HFFc6 (cell line): ENCODE measurements around the gene SBNO2. TPM values are rescaled to one million over a fixed set of nuclear protein-coding genes. Genes with fewer than 3 reads are reported as not detected.
A peak's percentile ranks its signal among the peaks of the same experiment; 100 is the strongest.

Experiments used
- DNase-seq: peaks from one replicate; pipeline ENCODE4 v3.0.0-alpha.2; 2018
- H3K27ac Mint-ChIP-seq: 2 replicates; pipeline ENCODE4 v1.8.0; 2020; ENCODE audit warnings: mild to moderate bottlenecking, mixed read lengths
- H3K27me3 Mint-ChIP-seq: 2 replicates; pipeline ENCODE4 v1.8.0; 2021; ENCODE audit warnings: mild to moderate bottlenecking, moderate library complexity, mixed read lengths; ENCODE audit not compliant: insufficient read depth
- H3K36me3 Mint-ChIP-seq: 2 replicates; pipeline ENCODE4 v1.8.0; 2021; ENCODE audit warnings: low read depth, mixed read lengths
- H3K4me1 Mint-ChIP-seq: 2 replicates; pipeline ENCODE4 v1.8.0; 2020; ENCODE audit warnings: low read depth, mixed read lengths
- H3K4me3 Mint-ChIP-seq: 2 replicates; pipeline ENCODE4 v1.8.0; 2020; ENCODE audit warnings: mild to moderate bottlenecking, moderate library complexity, mixed read lengths
- H3K9me3 Mint-ChIP-seq: 2 replicates; pipeline ENCODE4 v1.8.0; 2020; ENCODE audit warnings: mild to moderate bottlenecking, mixed read lengths
- total RNA-seq, 6 experiments: library from RNA; stranded (reverse); fragmentation: NEBNext Ultra II Directional; extraction: Animal tissue kit (Norgen Biotek cat#: 25700); gene quantifications; 2 replicates in 1 of 6; 3 replicates in 5 of 6; pipeline ENCODE4 v1.2.3, GENCODE V29; 2021
- TF ChIP-seq, protein P1 (sequence below): fragments of 200-600 bp; sonication (generic); IDR thresholded peaks from 2 replicates; pipeline ENCODE4 v1.5.0; 2021; ENCODE audit warnings: antibody characterized with exemption, mild to moderate bottlenecking

SBNO2 gene
- total RNA-seq, 6 experiments from 2014 or later, result 33.7 to 49.8 (median 41.5) TPM

DNA sequence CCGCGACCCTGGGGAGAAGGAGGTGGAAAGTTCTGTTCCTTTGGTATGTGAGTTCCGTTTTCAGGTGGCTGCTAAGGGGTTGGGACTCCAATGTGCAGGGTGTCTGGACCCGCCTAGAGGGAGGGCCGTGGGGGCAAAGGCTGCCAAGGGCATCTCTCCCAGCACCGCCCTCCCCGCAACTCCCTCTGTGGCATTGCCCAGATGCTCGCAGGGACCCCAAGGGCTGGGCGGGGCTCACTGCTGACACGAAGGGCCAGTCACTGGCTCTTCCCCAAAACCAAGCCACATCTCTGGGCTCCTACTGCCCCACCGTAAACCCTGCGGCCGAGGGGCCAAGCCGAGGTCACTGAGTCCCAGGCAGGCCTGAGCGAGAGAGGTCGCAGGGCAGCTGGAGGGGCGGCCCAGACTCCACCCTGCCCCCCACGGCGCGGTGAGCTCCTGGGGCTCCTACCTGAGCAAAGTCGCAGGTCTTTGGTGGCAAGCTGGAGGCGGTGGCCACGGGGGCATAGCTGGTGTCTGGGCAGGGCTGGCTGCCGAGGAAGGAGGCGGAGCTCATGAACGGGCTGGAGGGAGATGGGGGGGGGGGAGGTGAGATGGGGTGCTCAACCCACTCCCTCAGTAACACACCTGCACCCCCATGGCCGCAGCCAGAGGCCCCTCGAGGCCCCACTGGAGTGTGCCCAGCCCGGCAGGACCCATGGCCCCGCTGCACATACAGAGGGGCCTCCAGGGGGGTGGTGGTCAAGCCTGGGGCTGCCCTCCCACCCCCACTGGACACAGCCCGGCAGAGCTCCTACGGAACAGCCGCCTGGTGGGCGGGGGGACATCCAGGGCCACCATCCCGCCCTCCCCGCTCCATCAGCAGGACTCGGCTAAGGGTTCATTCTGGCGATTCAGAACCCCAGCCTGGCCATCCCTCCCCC is 26.9 kb downstream of the SBNO2 start:
- TF ChIP-seq, protein P1, sequence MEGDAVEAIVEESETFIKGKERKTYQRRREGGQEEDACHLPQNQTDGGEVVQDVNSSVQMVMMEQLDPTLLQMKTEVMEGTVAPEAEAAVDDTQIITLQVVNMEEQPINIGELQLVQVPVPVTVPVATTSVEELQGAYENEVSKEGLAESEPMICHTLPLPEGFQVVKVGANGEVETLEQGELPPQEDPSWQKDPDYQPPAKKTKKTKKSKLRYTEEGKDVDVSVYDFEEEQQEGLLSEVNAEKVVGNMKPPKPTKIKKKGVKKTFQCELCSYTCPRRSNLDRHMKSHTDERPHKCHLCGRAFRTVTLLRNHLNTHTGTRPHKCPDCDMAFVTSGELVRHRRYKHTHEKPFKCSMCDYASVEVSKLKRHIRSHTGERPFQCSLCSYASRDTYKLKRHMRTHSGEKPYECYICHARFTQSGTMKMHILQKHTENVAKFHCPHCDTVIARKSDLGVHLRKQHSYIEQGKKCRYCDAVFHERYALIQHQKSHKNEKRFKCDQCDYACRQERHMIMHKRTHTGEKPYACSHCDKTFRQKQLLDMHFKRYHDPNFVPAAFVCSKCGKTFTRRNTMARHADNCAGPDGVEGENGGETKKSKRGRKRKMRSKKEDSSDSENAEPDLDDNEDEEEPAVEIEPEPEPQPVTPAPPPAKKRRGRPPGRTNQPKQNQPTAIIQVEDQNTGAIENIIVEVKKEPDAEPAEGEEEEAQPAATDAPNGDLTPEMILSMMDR, result no peak
- peaks cover 7% of the 10 kb centered on the region for H3K9me3 Mint-ChIP-seq
- H3K36me3 Mint-ChIP-seq, result peaks cover 28% of the 10 kb centered on the region
- H3K27ac Mint-ChIP-seq, result no peak overlapping the region
- 0 out of 2 replicates have a peak, but pooled peaks cover 5% of the 10 kb centered on the region for H3K4me1 Mint-ChIP-seq
- peaks cover 6% of the 10 kb centered on the region for H3K27me3 Mint-ChIP-seq
- no peak for DNase-seq
- no peak overlapping the region for H3K4me3 Mint-ChIP-seq

DNA sequence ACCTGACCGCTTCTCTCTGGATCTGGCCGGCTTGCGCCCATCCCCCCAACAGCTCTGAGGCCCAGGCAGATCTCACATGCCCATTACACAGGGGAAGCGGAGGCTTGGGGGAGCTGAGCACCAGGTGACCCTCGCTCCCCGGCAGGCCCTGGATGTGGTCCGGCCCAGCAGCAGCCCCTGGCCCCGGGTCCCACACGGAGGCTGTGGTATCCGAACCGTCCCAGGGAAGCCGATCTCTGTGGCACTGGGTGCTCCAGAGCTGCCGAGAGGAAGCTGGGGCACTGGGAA is 27.7 kb downstream of the SBNO2 start:
- Mint-ChIP-seq H3K27ac (no peak overlapping the region), H3K36me3 (peaks cover 33% of the 10 kb centered on the region), H3K9me3 (peaks cover 10% of the 10 kb centered on the region), H3K27me3 (peaks cover 6% of the 10 kb centered on the region), H3K4me3 (no peak overlapping the region), H3K4me1 (0 out of 2 replicates have a peak, but pooled peaks cover 5% of the 10 kb centered on the region)
- TF ChIP-seq, protein P1, result no peak
- no peak for DNase-seq

DNA sequence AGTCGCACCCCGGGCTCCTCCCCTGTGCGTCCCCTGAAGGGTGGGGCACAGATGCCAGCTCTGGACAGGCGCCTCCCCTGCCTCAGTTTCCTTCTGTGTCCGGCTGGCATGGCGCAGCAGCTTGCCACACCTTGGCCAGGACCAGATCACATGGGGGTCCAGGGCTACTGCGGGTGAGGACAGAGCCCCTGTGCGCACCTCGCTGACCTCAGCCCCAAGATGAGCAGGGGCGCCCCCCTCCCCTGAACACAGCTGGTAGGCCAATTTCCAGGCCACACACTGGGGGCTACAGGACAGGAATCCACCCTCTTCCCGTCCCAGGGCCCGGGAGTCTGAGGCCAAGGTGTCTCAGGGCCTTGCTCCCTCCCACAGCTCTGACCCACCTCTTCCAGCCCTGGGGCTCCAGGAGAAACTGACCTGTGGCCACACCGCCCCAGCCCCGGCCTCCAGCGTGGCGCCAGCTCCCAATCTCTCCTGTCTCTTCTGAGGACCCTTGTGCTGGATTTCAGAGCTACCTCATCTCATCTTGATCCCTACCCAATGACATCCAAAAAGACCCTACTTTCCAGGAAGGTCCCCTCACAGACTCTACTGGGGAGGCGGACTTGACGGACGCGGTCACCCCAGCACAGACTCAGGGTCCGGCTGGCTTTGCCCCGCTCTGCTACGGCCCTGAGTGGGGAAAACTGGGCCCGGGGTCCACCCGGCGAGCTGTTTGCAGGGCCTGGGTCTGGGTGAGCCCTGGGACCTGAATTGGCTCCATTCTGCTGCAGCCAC is 28.2 kb downstream of the SBNO2 start:
- Mint-ChIP-seq H3K9me3 (peaks cover 10% of the 10 kb centered on the region), H3K27ac (no peak overlapping the region), H3K36me3 (peaks cover 33% of the 10 kb centered on the region), H3K4me1 (0 out of 2 replicates have a peak, but pooled peaks cover 5% of the 10 kb centered on the region), H3K4me3 (no peak overlapping the region), H3K27me3 (peaks cover 6% of the 10 kb centered on the region)
- no peak for DNase-seq
- TF ChIP-seq, protein P1, result no peak

DNA sequence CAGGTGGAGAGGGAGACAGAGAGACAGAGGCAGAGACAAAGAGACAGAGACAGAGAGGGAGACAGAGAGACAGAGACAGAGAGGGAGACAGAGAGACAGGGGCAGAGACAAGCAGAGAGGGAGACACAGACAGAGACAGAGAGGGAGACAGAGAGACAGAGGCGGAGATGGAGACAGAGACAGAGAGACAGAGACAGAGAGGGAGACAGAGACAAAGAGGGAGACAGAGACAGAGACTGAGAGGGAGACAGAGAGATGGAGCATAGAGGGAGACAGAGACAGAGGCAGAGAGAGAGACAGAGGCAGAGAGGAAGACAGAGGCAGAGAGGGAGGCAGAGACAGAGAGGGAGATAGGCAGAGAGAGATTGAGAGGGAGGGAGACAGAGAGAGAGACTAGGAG is 29.3 kb downstream of the SBNO2 start:
- TF ChIP-seq, protein P1, result no peak
- H3K9me3 Mint-ChIP-seq, result peaks cover 10% of the 10 kb centered on the region
- H3K4me1 Mint-ChIP-seq, result 0 out of 2 replicates have a peak, but pooled peaks cover 5% of the 10 kb centered on the region
- DNase-seq, result no peak
- peaks cover 38% of the 10 kb centered on the region for H3K36me3 Mint-ChIP-seq
- no peak overlapping the region for H3K4me3 Mint-ChIP-seq
- peak overlapping the region; percentile 36; the same call in 1 of the 2 replicates for H3K27ac Mint-ChIP-seq
- H3K27me3 Mint-ChIP-seq, result peaks cover 6% of the 10 kb centered on the region

DNA sequence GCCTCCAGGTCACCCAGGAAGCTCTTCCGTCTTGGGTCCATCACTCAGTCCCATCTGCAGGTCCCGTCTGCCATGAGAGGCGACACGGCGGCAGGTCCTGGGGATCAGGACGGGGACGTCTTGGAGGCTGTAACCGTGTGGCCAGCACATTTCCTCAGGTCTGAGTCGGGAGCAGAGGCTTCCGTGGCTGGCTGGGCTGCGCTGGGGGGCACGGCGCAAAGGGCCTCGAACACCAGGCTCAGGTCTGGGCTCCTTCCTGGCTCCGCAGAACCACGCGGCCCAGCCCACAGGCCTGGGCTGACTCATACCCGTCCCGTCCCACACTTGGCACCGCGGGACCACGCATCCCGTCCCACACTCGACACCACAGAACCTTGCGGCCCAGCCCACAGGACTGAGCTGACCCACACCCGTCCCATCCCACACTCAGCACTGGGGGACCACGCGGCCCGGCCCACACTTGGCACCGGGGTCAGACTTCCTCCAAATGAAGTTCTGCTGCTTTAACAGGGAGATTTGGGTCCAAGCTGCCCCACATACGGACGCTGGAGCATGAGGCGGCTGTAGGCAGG is 30.2 kb downstream of the SBNO2 start:
- Mint-ChIP-seq H3K27ac (no peak overlapping the region; the same call in 1 of the 2 replicates), H3K9me3 (peaks cover 10% of the 10 kb centered on the region), H3K27me3 (peaks cover 7% of the 10 kb centered on the region), H3K36me3 (peaks cover 46% of the 10 kb centered on the region), H3K4me1 (0 out of 2 replicates have a peak, but pooled peaks cover 5% of the 10 kb centered on the region), H3K4me3 (no peak overlapping the region)
- TF ChIP-seq, protein P1, result no peak
- no peak for DNase-seq
